K562 (cell line): Measurements from ENCODE around the gene OR13A1. TPM values are rescaled to one million over a fixed set of nuclear protein-coding genes. Genes with fewer than 3 reads are reported as not detected.

Source experiments
- SRSF7 ChIP-seq: fragments of 200-400 bp; formaldehyde crosslinking; optimal IDR thresholded peaks from 2 replicates; pipeline ENCODE3; 2017; ENCODE audit warnings: mild to moderate bottlenecking, low read depth, low read length
- polyA plus RNA-seq, 8 experiments: library from polyadenylated mRNA; depleted of rRNA in 4 of 8; stranded (reverse) in 5 of 8; unstranded in 3 of 8; fragments of >200 nt; fragmentation: Nextera tagmentation in 2 of 8; fragmentation: Illumina TruSeq in 1 of 8; extraction: Ambion mirVana in 2 of 8; extraction: Trizol in 1 of 8; gene quantifications; 2 replicates each; pipeline versions ENCODE4 v1.2.1 to v1.2.3, GENCODE V29; 2011 to 2014; ENCODE audit warnings: inconsistent platforms in 1 of 8, missing spikeins in 1 of 8
- total RNA-seq, 7 experiments: library from RNA; depleted of rRNA in 6 of 7; stranded (reverse); fragments of >200 nt in 6 of 7; fragmentation: Illumina TruSeq in 2 of 7; extraction: Trizol in 2 of 7; gene quantifications; 2 replicates each; pipeline versions ENCODE4 v1.2.1 to v1.2.3, GENCODE V29; 2011 to 2021; ENCODE audit warnings: low replicate concordance in 1 of 7
- TF ChIP-seq, protein P1 (sequence below): fragments of 450-650 bp; IDR thresholded peaks from 2 replicates; pipeline ENCODE4 v1.6.1; 2016; ENCODE audit warnings: mild to moderate bottlenecking, moderate library complexity
- TF ChIP-seq, protein P2 (sequence below): fragments of 200-600 bp; sonication (generic); IDR thresholded peaks from one replicate; pipeline ENCODE4 v1.6.1; 2012; ENCODE audit warnings: mild to moderate bottlenecking, low read depth, low read length, inconsistent platforms

Gene OR13A1
- total and polyA plus RNA-seq, 9 of the 15 experiments (the other 6 are each of a cell fraction or from before 2014, with no cell fraction given): 0.03 to 0.11 (median 0.06) TPM; not detected in 3

DNA sequence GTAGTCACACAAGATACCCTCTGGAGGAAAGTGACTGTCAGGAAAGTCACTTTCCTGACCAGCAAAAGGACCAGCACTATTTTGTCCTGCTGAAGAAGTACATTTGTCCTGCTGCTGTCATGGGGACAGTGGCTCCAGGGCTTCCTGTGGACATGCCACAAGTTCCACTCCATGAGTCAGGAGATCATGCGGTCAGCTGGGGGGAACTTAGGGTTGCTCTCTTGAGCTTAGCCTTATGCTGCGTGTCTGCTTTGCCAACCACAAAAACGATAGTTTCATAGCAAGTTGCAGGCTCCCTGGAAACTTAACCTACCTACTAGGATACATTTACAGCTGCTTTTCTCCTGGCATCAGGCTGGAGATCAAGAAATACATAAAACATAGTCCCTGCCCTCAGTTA lies 38.9 kb upstream of the OR13A1 start (continued):
- TF ChIP-seq, protein P1, sequence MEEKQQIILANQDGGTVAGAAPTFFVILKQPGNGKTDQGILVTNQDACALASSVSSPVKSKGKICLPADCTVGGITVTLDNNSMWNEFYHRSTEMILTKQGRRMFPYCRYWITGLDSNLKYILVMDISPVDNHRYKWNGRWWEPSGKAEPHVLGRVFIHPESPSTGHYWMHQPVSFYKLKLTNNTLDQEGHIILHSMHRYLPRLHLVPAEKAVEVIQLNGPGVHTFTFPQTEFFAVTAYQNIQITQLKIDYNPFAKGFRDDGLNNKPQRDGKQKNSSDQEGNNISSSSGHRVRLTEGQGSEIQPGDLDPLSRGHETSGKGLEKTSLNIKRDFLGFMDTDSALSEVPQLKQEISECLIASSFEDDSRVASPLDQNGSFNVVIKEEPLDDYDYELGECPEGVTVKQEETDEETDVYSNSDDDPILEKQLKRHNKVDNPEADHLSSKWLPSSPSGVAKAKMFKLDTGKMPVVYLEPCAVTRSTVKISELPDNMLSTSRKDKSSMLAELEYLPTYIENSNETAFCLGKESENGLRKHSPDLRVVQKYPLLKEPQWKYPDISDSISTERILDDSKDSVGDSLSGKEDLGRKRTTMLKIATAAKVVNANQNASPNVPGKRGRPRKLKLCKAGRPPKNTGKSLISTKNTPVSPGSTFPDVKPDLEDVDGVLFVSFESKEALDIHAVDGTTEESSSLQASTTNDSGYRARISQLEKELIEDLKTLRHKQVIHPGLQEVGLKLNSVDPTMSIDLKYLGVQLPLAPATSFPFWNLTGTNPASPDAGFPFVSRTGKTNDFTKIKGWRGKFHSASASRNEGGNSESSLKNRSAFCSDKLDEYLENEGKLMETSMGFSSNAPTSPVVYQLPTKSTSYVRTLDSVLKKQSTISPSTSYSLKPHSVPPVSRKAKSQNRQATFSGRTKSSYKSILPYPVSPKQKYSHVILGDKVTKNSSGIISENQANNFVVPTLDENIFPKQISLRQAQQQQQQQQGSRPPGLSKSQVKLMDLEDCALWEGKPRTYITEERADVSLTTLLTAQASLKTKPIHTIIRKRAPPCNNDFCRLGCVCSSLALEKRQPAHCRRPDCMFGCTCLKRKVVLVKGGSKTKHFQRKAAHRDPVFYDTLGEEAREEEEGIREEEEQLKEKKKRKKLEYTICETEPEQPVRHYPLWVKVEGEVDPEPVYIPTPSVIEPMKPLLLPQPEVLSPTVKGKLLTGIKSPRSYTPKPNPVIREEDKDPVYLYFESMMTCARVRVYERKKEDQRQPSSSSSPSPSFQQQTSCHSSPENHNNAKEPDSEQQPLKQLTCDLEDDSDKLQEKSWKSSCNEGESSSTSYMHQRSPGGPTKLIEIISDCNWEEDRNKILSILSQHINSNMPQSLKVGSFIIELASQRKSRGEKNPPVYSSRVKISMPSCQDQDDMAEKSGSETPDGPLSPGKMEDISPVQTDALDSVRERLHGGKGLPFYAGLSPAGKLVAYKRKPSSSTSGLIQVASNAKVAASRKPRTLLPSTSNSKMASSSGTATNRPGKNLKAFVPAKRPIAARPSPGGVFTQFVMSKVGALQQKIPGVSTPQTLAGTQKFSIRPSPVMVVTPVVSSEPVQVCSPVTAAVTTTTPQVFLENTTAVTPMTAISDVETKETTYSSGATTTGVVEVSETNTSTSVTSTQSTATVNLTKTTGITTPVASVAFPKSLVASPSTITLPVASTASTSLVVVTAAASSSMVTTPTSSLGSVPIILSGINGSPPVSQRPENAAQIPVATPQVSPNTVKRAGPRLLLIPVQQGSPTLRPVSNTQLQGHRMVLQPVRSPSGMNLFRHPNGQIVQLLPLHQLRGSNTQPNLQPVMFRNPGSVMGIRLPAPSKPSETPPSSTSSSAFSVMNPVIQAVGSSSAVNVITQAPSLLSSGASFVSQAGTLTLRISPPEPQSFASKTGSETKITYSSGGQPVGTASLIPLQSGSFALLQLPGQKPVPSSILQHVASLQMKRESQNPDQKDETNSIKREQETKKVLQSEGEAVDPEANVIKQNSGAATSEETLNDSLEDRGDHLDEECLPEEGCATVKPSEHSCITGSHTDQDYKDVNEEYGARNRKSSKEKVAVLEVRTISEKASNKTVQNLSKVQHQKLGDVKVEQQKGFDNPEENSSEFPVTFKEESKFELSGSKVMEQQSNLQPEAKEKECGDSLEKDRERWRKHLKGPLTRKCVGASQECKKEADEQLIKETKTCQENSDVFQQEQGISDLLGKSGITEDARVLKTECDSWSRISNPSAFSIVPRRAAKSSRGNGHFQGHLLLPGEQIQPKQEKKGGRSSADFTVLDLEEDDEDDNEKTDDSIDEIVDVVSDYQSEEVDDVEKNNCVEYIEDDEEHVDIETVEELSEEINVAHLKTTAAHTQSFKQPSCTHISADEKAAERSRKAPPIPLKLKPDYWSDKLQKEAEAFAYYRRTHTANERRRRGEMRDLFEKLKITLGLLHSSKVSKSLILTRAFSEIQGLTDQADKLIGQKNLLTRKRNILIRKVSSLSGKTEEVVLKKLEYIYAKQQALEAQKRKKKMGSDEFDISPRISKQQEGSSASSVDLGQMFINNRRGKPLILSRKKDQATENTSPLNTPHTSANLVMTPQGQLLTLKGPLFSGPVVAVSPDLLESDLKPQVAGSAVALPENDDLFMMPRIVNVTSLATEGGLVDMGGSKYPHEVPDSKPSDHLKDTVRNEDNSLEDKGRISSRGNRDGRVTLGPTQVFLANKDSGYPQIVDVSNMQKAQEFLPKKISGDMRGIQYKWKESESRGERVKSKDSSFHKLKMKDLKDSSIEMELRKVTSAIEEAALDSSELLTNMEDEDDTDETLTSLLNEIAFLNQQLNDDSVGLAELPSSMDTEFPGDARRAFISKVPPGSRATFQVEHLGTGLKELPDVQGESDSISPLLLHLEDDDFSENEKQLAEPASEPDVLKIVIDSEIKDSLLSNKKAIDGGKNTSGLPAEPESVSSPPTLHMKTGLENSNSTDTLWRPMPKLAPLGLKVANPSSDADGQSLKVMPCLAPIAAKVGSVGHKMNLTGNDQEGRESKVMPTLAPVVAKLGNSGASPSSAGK: peak; percentile 14; the same call in 1 of the 2 replicates
- TF ChIP-seq, protein P2, sequence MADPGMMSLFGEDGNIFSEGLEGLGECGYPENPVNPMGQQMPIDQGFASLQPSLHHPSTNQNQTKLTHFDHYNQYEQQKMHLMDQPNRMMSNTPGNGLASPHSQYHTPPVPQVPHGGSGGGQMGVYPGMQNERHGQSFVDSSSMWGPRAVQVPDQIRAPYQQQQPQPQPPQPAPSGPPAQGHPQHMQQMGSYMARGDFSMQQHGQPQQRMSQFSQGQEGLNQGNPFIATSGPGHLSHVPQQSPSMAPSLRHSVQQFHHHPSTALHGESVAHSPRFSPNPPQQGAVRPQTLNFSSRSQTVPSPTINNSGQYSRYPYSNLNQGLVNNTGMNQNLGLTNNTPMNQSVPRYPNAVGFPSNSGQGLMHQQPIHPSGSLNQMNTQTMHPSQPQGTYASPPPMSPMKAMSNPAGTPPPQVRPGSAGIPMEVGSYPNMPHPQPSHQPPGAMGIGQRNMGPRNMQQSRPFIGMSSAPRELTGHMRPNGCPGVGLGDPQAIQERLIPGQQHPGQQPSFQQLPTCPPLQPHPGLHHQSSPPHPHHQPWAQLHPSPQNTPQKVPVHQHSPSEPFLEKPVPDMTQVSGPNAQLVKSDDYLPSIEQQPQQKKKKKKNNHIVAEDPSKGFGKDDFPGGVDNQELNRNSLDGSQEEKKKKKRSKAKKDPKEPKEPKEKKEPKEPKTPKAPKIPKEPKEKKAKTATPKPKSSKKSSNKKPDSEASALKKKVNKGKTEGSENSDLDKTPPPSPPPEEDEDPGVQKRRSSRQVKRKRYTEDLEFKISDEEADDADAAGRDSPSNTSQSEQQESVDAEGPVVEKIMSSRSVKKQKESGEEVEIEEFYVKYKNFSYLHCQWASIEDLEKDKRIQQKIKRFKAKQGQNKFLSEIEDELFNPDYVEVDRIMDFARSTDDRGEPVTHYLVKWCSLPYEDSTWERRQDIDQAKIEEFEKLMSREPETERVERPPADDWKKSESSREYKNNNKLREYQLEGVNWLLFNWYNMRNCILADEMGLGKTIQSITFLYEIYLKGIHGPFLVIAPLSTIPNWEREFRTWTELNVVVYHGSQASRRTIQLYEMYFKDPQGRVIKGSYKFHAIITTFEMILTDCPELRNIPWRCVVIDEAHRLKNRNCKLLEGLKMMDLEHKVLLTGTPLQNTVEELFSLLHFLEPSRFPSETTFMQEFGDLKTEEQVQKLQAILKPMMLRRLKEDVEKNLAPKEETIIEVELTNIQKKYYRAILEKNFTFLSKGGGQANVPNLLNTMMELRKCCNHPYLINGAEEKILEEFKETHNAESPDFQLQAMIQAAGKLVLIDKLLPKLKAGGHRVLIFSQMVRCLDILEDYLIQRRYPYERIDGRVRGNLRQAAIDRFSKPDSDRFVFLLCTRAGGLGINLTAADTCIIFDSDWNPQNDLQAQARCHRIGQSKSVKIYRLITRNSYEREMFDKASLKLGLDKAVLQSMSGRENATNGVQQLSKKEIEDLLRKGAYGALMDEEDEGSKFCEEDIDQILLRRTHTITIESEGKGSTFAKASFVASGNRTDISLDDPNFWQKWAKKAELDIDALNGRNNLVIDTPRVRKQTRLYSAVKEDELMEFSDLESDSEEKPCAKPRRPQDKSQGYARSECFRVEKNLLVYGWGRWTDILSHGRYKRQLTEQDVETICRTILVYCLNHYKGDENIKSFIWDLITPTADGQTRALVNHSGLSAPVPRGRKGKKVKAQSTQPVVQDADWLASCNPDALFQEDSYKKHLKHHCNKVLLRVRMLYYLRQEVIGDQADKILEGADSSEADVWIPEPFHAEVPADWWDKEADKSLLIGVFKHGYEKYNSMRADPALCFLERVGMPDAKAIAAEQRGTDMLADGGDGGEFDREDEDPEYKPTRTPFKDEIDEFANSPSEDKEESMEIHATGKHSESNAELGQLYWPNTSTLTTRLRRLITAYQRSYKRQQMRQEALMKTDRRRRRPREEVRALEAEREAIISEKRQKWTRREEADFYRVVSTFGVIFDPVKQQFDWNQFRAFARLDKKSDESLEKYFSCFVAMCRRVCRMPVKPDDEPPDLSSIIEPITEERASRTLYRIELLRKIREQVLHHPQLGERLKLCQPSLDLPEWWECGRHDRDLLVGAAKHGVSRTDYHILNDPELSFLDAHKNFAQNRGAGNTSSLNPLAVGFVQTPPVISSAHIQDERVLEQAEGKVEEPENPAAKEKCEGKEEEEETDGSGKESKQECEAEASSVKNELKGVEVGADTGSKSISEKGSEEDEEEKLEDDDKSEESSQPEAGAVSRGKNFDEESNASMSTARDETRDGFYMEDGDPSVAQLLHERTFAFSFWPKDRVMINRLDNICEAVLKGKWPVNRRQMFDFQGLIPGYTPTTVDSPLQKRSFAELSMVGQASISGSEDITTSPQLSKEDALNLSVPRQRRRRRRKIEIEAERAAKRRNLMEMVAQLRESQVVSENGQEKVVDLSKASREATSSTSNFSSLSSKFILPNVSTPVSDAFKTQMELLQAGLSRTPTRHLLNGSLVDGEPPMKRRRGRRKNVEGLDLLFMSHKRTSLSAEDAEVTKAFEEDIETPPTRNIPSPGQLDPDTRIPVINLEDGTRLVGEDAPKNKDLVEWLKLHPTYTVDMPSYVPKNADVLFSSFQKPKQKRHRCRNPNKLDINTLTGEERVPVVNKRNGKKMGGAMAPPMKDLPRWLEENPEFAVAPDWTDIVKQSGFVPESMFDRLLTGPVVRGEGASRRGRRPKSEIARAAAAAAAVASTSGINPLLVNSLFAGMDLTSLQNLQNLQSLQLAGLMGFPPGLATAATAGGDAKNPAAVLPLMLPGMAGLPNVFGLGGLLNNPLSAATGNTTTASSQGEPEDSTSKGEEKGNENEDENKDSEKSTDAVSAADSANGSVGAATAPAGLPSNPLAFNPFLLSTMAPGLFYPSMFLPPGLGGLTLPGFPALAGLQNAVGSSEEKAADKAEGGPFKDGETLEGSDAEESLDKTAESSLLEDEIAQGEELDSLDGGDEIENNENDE: no peak
- no peak for TF ChIP-seq SRSF7
